NCI-H1092 treated with DMSO at 0.1 percent for 48 hours (cell line): ENCODE results near the gene JAM2.

ENCODE experiments used
- DNase-seq: peaks from one replicate; lab custom pipeline; 2025; lab: John Stamatoyannopoulos, UW

JAM2 gene

GRCh38 chr21:25717491-25718147, 78.6 kb downstream of the JAM2 start:
- DNase-seq = no peak

- no peak for DNase-seq
Observed at GRCh38 chr21:25721987-25722386, 82.9 kb downstream of the JAM2 start.

- no peak for DNase-seq
Observed at GRCh38 chr21:25722631-25723030, 83.6 kb downstream of the JAM2 start.

- DNase-seq = no peak
Observed at GRCh38 chr21:25732091-25732760, 93.2 kb downstream of the JAM2 start.

- DNase-seq = peak; percentile 19
Observed at GRCh38 chr21:25733859-25734653, 95.0 kb downstream of the JAM2 start.

- DNase-seq = no peak
Observed at GRCh38 chr21:25734654-25734903, 95.5 kb downstream of the JAM2 start.

GRCh38 chr21:25734904-25735645, 96.0 kb downstream of the JAM2 start, which contains the start of the genes ATP5PF and GABPA:
Gene ATP5PF (minus strand): TSS chr21:25734904. CDS start chr21:25729794, 5,110 bp downstream.
Gene GABPA (plus strand): TSS chr21:25734972. CDS start chr21:25741599, 6,627 bp downstream.
- DNase-seq = peak; percentile 99

- DNase-seq = peak; percentile 80
Observed at GRCh38 chr21:25735646-25736597, 96.9 kb downstream of the JAM2 start.

GRCh38 chr21:25737421-25737820, 98.4 kb downstream of the JAM2 start:
- no peak for DNase-seq

- DNase-seq = no peak
Observed at GRCh38 chr21:25742900-25743299, 103.8 kb downstream of the JAM2 start.

- DNase-seq = no peak
Observed at GRCh38 chr21:25744854-25745253, 105.8 kb downstream of the JAM2 start.

GRCh38 chr21:25750085-25750484, 111.0 kb downstream of the JAM2 start:
- DNase-seq = no peak

GRCh38 chr21:25752416-25752815, 113.4 kb downstream of the JAM2 start:
- DNase-seq = no peak

- no peak for DNase-seq
Observed at GRCh38 chr21:25756190-25756932, 117.3 kb downstream of the JAM2 start.

GRCh38 chr21:25757531-25757930, 118.5 kb downstream of the JAM2 start:
- DNase-seq = no peak

- DNase-seq = no peak
Observed at GRCh38 chr21:25759573-25759972, 120.5 kb downstream of the JAM2 start.

GRCh38 chr21:25760061-25760460, 121.0 kb downstream of the JAM2 start:
- DNase-seq = no peak

GRCh38 chr21:25760677-25761076, 121.6 kb downstream of the JAM2 start:
- no peak for DNase-seq

- DNase-seq = no peak
Observed at GRCh38 chr21:25764065-25764464, 125.0 kb downstream of the JAM2 start.
